Lower leg skin (tissue), 3 donors: ENCODE measurements around the gene MPV17.

Experiments
- POLR2A ChIP-seq, 2 donors: fragments of 450-650 bp; IDR thresholded peaks; one replicate each; pipeline ENCODE4 v1.6.1; 2016 to 2017; ENCODE audit warnings: antibody characterized with exemption in 2 of 2, mild to moderate bottlenecking in 1 of 2, moderate library complexity in 1 of 2
- TF ChIP-seq, protein P1 (sequence below), 3 donors: fragments of 450-650 bp; IDR thresholded peaks; one replicate each; pipeline ENCODE4 v1.5.1; 2016; ENCODE audit warnings: antibody characterized with exemption in 3 of 3, mild to moderate bottlenecking in 3 of 3, moderate library complexity in 2 of 3

DNA sequence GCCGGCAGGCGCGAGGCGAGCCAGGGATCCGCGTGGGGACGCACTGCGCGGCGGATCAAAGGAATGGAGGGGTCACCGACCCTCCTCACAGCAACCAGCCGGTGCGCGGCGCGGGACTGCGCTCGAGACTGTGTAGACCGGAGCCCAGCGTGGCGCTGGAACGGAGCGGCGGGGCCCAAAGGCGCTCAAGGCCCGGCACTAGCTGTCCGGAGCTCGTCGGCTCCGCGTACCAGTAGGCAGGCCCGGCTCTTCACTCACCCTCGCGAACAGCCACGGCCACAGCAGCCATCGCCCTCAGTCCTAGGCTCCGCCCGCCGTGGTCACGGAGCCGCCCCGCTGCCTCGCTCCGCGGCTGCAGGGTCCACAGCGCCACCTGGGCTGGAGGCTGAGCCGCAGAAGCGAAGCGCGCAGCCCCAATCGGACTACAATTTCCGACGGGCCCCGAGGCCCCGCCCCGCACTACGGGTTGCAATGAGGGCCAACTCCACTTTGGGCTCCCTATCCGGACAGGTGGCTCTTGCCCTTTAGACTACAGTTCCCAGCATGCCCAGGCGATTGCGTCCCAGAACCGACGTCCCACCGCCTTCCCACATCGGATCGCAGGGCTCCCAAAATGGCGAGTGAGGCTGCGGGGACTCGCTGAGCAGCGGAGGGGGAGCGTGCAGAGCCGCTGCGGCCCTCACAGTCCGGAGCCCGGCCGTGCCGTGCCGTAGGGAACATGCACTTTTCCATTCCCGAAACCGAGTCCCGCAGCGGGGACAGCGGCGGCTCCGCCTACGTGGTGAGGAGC is 47.3 kb upstream of the MPV17 start, which contains the start of the genes EIF2B4 and SNX17:
- TF ChIP-seq, protein P1, sequence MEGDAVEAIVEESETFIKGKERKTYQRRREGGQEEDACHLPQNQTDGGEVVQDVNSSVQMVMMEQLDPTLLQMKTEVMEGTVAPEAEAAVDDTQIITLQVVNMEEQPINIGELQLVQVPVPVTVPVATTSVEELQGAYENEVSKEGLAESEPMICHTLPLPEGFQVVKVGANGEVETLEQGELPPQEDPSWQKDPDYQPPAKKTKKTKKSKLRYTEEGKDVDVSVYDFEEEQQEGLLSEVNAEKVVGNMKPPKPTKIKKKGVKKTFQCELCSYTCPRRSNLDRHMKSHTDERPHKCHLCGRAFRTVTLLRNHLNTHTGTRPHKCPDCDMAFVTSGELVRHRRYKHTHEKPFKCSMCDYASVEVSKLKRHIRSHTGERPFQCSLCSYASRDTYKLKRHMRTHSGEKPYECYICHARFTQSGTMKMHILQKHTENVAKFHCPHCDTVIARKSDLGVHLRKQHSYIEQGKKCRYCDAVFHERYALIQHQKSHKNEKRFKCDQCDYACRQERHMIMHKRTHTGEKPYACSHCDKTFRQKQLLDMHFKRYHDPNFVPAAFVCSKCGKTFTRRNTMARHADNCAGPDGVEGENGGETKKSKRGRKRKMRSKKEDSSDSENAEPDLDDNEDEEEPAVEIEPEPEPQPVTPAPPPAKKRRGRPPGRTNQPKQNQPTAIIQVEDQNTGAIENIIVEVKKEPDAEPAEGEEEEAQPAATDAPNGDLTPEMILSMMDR (IDR thresholded peaks at IDR 0.05), result peak in 1 of 3 donors; percentile 31
- no peak for TF ChIP-seq POLR2A (IDR thresholded peaks at IDR 0.05)
